ENCODE measurements around the gene SKAP1. TPM values are rescaled to one million over a fixed set of nuclear protein-coding genes. Genes with fewer than 3 reads are reported as not detected.

Gene SKAP1
- total and polyA plus RNA-seq, 2 of the 13 experiments (the other 11 are each of a cell fraction or from before 2014, with no cell fraction given): 0.21 TPM; not detected in 1

GRCh38 chr17:48111937-48112241, 318.1 kb downstream of the SKAP1 start:
- BruUV-seq (replicated peaks): no TSS peak
- no peak for DNase-seq (ENCODE audit: low spot score)
- CTCF ChIA-PET (ENCODE audit: low intra/inter-chr PET ratio, low total read pairs): no interaction called here

More at GRCh38 chr17:48111937-48112241, 318.1 kb downstream of the SKAP1 start:
- POLR2A ChIA-PET: no interaction called here
- Histone ChIP-seq H3K36me3 (replicated peaks in 1 of 2; ENCODE audit: control insufficient read depth in 1 of 2, insufficient read depth in 2 of 2, low read length in 2 of 2) (peaks cover 3 to 16% of the 10 kb centered on the region in 2 experiments; a peak in 4 of 5 replicates), H3K9me3 (ENCODE audit: low read length) (no peaks in the 10 kb centered on the region), H3K4me2 (ENCODE audit: low read depth, low read length) (no peak overlapping the region), H2AFZ (ENCODE audit: low read length) (no peak overlapping the region), H3K27me3 (ENCODE audit: control insufficient read depth in 1 of 2, insufficient read depth in 2 of 2, low read length in 2 of 2) (no peaks in the 10 kb centered on the region; a peak in 2 of 5 replicates), H3K79me2 (ENCODE audit: insufficient read depth, low read length) (peaks cover 24% of the 10 kb centered on the region), H4K20me1 (ENCODE audit: insufficient read depth, low read length) (no peaks in the 10 kb centered on the region), H3K27ac (ENCODE audit: extremely low read length, insufficient read depth, low read length) (no peak overlapping the region), H3K4me3 (replicated peaks in 1 of 3; ENCODE audit: insufficient read depth in 1 of 3, low read depth in 2 of 3, low read length in 3 of 3) (no peak overlapping the region), H3K4me1 (ENCODE audit: insufficient read depth, low read length) (peaks cover 18% of the 10 kb centered on the region), H3K9ac (ENCODE audit: insufficient read depth, low read depth, low read length) (no peak overlapping the region)
- ATAC-seq: no peak
- TF ChIP-seq TERF1 (CRISPR knock-in tag; IDR thresholded peaks at IDR 0.05) (no peak), PAWR (CRISPR knock-in tag; IDR thresholded peaks at IDR 0.05; ENCODE audit: borderline replicate concordance) (no peak), POLR2G (IDR thresholded peaks at IDR 0.05; ENCODE audit: low read depth, low read length) (no peak), TAF15 (IDR thresholded peaks at IDR 0.05; ENCODE audit: low read depth, low read length, poor library complexity, severe bottlenecking) (no peak), REPIN1 (CRISPR knock-in tag; IDR thresholded peaks at IDR 0.05; ENCODE audit: borderline replicate concordance, low read depth) (no peak), ZNF816 (CRISPR knock-in tag; IDR thresholded peaks at IDR 0.05; ENCODE audit: borderline replicate concordance) (no peak), HDAC6 (IDR thresholded peaks at IDR 0.05; ENCODE audit: low read depth, low read length) (no peak), NCOR1 (IDR thresholded peaks at IDR 0.05; ENCODE audit: borderline replicate concordance, low read length) (no peak), ZMAT3 (CRISPR knock-in tag; conservative IDR thresholded peaks at IDR 0.05) (no peak), TEF (CRISPR knock-in tag; IDR thresholded peaks at IDR 0.05) (no peak), MEIS1 (CRISPR knock-in tag; IDR thresholded peaks at IDR 0.05; ENCODE audit: borderline replicate concordance) (no peak), ZNF513 (CRISPR knock-in tag; conservative IDR thresholded peaks at IDR 0.05) (no peak), SNRNP70 (IDR thresholded peaks at IDR 0.05; ENCODE audit: low read depth, low read length) (no peak), ZNF451 (CRISPR knock-in tag; IDR thresholded peaks at IDR 0.05) (no peak), TSC22D2 (CRISPR knock-in tag; IDR thresholded peaks at IDR 0.05; ENCODE audit: borderline replicate concordance) (no peak), ZNF703 (CRISPR knock-in tag; IDR thresholded peaks at IDR 0.05; ENCODE audit: borderline replicate concordance) (no peak), SP1 (IDR thresholded peaks at IDR 0.05) (no peak), SP1 (CRISPR knock-in tag; IDR thresholded peaks at IDR 0.05) (no peak), ZNF772 (CRISPR knock-in tag; IDR thresholded peaks at IDR 0.05) (no peak), HIVEP1 (CRISPR knock-in tag; IDR thresholded peaks at IDR 0.05) (no peak), FOSL2 (CRISPR knock-in tag; IDR thresholded peaks at IDR 0.05) (no peak)
- FAIRE-seq: no peak
- in situ Hi-C loops (cut with HindIII; ENCODE audit: extremely low pct_ligation_motif_present, low pct_unique_long_range_greater_than_20kb) (no loop called here), intact Hi-C loops (cut with micrococcal nuclease; ENCODE audit: unreplicated experiment) (no loop called here)
- WGBS (ENCODE audit: low lambda C conversion rate): 97% methylated on average over 2 of the region's 2 CpGs

All from HepG2 (cell line).